ENCODE measurements around the gene ZNF23. TPM values are rescaled to one million over a fixed set of nuclear protein-coding genes. Genes with fewer than 3 reads are reported as not detected.

The ZNF23 gene
- total RNA-seq, 1 experiment from 2014 or later, result 11.1 TPM

DNA sequence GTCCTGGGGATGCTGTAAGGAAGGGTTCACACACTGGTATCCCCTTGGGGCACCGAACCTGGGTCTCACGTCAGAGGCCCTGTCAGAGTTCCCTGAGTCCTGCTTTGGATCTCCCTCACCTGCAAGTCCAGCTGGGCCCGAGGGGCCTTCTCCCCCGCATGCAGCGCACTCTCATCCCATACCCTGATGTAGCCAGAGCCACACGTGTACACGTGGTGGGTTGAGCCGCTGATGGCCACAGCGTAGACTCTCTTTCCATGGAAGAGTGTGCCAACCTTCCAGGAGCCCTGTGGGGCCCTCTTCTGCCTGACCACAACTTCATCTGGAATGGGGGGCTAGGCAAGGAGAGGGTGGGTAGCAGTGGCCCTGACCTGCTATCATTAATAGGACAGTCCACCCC, 30.1 kb downstream of the ZNF23 start:
- BruUV-seq (replicated peaks), result no TSS peak
- H3K27ac ChIP-seq (ENCODE audit: low read depth, low read length), result no peak overlapping the region
- ChIA-PET POLR2A (no interaction called here), CTCF (no interaction called here), RAD21 (ENCODE audit: low non-redundant PET in 1 of 2, low total read pairs in 2 of 2, uncharacterized antibody in 2 of 2, unreplicated experiment in 2 of 2) (no interaction called here)
- intact Hi-C loops (cut with micrococcal nuclease), result no loop called here
- H3K36me3 ChIP-seq (ENCODE audit: control insufficient read depth in 1 of 2, insufficient read depth in 2 of 2, low read length in 2 of 2), result no peaks in the 10 kb centered on the region
- no peaks in the 10 kb centered on the region for H3K27me3 ChIP-seq (ENCODE audit: insufficient read depth, low read length)
- H3K4me1 ChIP-seq (ENCODE audit: control insufficient read depth in 1 of 2, insufficient read depth in 2 of 2, low read length in 2 of 2), result peaks cover 4% of the 10 kb centered on the region in 2 experiments; a peak in 3 of 4 replicates
- peaks cover 0 to 7% of the 10 kb centered on the region in 2 experiments; a peak in 1 of 4 replicates for H3K9me3 ChIP-seq (ENCODE audit: control insufficient read depth in 1 of 2, insufficient read depth in 1 of 2, low read depth in 1 of 2, low read length in 2 of 2)
- no peaks in the 10 kb centered on the region for H3K79me2 ChIP-seq (ENCODE audit: insufficient read depth, low read length)
- H3K4me3 ChIP-seq (replicated peaks in 1 of 2; ENCODE audit: low read depth in 1 of 2, low read length in 2 of 2), result no peak overlapping the region
- H4K20me1 ChIP-seq (ENCODE audit: insufficient read depth), result no peaks in the 10 kb centered on the region
- ATAC-seq (no peak), DNase-seq (ENCODE audit: low read depth, low spot score) (no peak)
- no peak overlapping the region for H2AFZ ChIP-seq (ENCODE audit: low read depth, low read length, poor library complexity, severe bottlenecking)
- TF ChIP-seq ZNF274 (IDR thresholded peaks at IDR 0.05; ENCODE audit: low read depth, low read length) (no peak), CBX3 (IDR thresholded peaks at IDR 0.05; ENCODE audit: low read depth) (no peak), EZH2phosphoT487 (IDR thresholded peaks at IDR 0.05; ENCODE audit: borderline replicate concordance) (no peak), FOSL1 (IDR thresholded peaks at IDR 0.05; ENCODE audit: low read depth) (no peak)
- no peak overlapping the region for H3K9ac ChIP-seq (ENCODE audit: low read length)
- H3K4me2 ChIP-seq (ENCODE audit: low read length), result no peak overlapping the region
- no peaks in the 10 kb centered on the region for H3K9me2 ChIP-seq (ENCODE audit: insufficient read depth)

DNA sequence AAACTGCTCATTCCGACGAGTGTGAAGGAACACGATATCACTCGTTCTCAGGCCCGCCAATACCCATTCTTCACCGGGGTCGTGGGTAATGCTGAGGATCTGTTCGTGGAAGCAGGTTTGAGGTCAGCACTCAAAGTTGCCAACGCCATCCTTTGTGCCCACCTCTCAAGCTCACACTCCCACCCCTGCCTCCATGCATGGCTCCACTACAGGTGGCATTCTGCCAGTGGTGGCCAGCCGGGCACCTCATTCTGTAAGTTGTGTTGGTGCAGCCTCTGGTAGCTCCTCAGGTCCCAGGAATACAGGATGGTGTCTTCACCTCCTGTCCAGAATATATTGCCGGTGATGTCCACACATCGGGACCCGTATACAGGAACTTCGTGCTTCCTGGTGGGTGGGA, 30.9 kb downstream of the ZNF23 start:
- Histone ChIP-seq H3K9me3 (ENCODE audit: control insufficient read depth in 1 of 2, insufficient read depth in 1 of 2, low read depth in 1 of 2, low read length in 2 of 2) (peaks cover 0 to 7% of the 10 kb centered on the region in 2 experiments; a peak in 1 of 4 replicates), H2AFZ (ENCODE audit: low read depth, low read length, poor library complexity, severe bottlenecking) (no peak overlapping the region), H3K27ac (ENCODE audit: low read depth, low read length) (no peak overlapping the region), H3K4me1 (ENCODE audit: control insufficient read depth in 1 of 2, insufficient read depth in 2 of 2, low read length in 2 of 2) (peaks cover 4 to 11% of the 10 kb centered on the region in 2 experiments; a peak in 3 of 4 replicates), H3K36me3 (ENCODE audit: control insufficient read depth in 1 of 2, insufficient read depth in 2 of 2, low read length in 2 of 2) (no peaks in the 10 kb centered on the region), H3K27me3 (ENCODE audit: insufficient read depth, low read length) (no peaks in the 10 kb centered on the region), H3K4me2 (ENCODE audit: low read length) (no peak overlapping the region), H4K20me1 (ENCODE audit: insufficient read depth) (no peaks in the 10 kb centered on the region), H3K9ac (ENCODE audit: low read length) (no peak overlapping the region), H3K4me3 (replicated peaks in 1 of 2; ENCODE audit: low read depth in 1 of 2, low read length in 2 of 2) (no peak overlapping the region), H3K9me2 (ENCODE audit: insufficient read depth) (no peaks in the 10 kb centered on the region), H3K79me2 (ENCODE audit: insufficient read depth, low read length) (no peaks in the 10 kb centered on the region)
- no peak for DNase-seq (ENCODE audit: low read depth, low spot score)
- intact Hi-C loops (cut with micrococcal nuclease), result no loop called here
- ATAC-seq, result no peak
- BruUV-seq (replicated peaks), result no TSS peak
- ChIA-PET RAD21 (ENCODE audit: low non-redundant PET in 1 of 2, low total read pairs in 2 of 2, uncharacterized antibody in 2 of 2, unreplicated experiment in 2 of 2) (no interaction called here), POLR2A (no interaction called here), CTCF (no interaction called here)
- TF ChIP-seq ELF1 (IDR thresholded peaks at IDR 0.05; ENCODE audit: borderline replicate concordance, low read depth) (no peak), CBX3 (IDR thresholded peaks at IDR 0.05; ENCODE audit: low read depth) (no peak), JUND (IDR thresholded peaks at IDR 0.05) (no peak), YY1 (IDR thresholded peaks at IDR 0.05; ENCODE audit: extremely low read depth, insufficient replicate concordance, low read depth, low read length) (no peak), TCF7L2 (IDR thresholded peaks at IDR 0.05; ENCODE audit: borderline replicate concordance, extremely low read depth, insufficient read depth, insufficient read length) (no peak), POLR2A (IDR thresholded peaks at IDR 0.05; ENCODE audit: borderline replicate concordance, extremely low read depth, insufficient read depth, insufficient read length) (no peak), SP1 (IDR thresholded peaks at IDR 0.05; ENCODE audit: low read depth) (no peak), EZH2phosphoT487 (IDR thresholded peaks at IDR 0.05; ENCODE audit: borderline replicate concordance) (no peak), SRF (IDR thresholded peaks at IDR 0.05; ENCODE audit: low read depth) (no peak), FOSL1 (IDR thresholded peaks at IDR 0.05; ENCODE audit: low read depth) (no peak)
- TF ChIP-seq, protein P1, sequence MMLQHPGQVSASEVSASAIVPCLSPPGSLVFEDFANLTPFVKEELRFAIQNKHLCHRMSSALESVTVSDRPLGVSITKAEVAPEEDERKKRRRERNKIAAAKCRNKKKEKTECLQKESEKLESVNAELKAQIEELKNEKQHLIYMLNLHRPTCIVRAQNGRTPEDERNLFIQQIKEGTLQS (IDR thresholded peaks at IDR 0.05), result no peak
- TF ChIP-seq, protein P2, sequence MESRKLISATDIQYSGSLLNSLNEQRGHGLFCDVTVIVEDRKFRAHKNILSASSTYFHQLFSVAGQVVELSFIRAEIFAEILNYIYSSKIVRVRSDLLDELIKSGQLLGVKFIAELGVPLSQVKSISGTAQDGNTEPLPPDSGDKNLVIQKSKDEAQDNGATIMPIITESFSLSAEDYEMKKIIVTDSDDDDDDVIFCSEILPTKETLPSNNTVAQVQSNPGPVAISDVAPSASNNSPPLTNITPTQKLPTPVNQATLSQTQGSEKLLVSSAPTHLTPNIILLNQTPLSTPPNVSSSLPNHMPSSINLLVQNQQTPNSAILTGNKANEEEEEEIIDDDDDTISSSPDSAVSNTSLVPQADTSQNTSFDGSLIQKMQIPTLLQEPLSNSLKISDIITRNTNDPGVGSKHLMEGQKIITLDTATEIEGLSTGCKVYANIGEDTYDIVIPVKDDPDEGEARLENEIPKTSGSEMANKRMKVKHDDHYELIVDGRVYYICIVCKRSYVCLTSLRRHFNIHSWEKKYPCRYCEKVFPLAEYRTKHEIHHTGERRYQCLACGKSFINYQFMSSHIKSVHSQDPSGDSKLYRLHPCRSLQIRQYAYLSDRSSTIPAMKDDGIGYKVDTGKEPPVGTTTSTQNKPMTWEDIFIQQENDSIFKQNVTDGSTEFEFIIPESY (IDR thresholded peaks at IDR 0.05; ENCODE audit: extremely low read depth, insufficient replicate concordance, low read length), result no peak
- TF ChIP-seq, protein P3, sequence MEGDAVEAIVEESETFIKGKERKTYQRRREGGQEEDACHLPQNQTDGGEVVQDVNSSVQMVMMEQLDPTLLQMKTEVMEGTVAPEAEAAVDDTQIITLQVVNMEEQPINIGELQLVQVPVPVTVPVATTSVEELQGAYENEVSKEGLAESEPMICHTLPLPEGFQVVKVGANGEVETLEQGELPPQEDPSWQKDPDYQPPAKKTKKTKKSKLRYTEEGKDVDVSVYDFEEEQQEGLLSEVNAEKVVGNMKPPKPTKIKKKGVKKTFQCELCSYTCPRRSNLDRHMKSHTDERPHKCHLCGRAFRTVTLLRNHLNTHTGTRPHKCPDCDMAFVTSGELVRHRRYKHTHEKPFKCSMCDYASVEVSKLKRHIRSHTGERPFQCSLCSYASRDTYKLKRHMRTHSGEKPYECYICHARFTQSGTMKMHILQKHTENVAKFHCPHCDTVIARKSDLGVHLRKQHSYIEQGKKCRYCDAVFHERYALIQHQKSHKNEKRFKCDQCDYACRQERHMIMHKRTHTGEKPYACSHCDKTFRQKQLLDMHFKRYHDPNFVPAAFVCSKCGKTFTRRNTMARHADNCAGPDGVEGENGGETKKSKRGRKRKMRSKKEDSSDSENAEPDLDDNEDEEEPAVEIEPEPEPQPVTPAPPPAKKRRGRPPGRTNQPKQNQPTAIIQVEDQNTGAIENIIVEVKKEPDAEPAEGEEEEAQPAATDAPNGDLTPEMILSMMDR (IDR thresholded peaks at IDR 0.05 in 2 of 3, conservative IDR thresholded peaks at IDR 0.05 in 1 of 3; ENCODE audit: borderline replicate concordance in 1 of 3, insufficient read depth in 1 of 3, low read depth in 2 of 3, low read length in 2 of 3), result no peak

Measured in HCT116 (cell line).